Measurements from ENCODE around the gene DMXL1.

The DMXL1 gene

DNA sequence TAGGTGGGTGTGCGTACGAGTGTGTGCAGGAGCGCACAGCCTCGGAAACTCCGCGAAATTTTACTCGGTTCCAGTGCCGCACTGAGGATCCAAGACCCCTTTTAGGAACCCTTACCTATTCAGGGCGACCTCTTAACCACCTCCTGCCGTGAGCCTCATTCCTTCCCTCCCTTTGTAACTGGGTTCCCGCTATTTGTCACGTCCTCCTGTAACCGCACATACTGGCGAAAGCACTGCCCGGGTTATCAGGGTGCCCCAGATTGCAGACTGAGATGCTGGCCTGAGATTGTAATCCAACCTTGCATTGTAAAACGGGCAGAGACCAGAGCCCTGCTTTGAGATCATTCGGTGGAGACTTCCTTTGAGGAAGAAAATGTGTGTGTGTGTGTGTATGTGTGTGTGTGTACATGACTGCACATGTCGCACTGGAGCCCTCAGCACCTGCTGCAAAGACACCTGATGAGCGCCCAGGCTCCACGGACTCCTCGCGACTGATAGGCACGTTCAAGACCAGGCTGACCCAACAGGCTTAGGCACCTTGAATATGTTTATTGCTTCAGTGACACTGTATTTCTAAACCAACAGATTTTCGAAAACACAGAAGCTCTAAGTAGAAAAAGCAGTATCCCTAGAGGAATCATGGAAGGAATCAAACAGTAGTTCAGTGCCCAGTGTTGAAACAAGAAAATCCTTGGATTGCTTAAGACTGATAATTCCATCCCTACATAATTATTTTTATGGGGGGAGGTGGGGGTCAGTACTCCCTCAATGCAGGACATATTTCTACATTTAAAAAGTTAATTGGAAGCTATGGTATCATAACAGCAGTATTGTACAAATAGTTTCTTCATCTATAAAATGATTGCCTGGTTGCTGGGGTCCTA is 198.4 kb downstream of the DMXL1 start:
- DNase-seq (ENCODE audit: low read depth): no peak

DNA sequence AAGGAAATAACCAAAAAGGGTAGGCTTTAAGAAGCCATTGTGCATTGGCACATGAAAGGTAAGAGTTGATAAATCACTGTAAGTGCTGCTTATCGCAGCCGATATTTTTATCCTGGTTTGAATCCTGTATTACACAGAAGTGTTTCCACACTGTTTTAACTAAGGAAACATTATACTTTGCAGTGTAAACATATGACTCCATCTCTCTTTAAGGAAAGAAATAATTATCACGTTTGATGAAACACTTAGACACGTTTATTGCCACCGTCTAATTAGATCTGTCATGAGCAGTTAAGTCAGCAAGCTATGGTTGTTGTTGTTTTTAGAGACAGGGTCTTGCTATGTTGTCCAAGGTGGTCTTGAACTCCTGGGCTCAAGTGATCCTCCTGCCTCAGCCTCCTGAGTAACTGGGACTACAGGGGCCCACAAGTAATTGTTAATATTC is 199.3 kb downstream of the DMXL1 start:
- DNase-seq (ENCODE audit: low read depth): no peak

DNA sequence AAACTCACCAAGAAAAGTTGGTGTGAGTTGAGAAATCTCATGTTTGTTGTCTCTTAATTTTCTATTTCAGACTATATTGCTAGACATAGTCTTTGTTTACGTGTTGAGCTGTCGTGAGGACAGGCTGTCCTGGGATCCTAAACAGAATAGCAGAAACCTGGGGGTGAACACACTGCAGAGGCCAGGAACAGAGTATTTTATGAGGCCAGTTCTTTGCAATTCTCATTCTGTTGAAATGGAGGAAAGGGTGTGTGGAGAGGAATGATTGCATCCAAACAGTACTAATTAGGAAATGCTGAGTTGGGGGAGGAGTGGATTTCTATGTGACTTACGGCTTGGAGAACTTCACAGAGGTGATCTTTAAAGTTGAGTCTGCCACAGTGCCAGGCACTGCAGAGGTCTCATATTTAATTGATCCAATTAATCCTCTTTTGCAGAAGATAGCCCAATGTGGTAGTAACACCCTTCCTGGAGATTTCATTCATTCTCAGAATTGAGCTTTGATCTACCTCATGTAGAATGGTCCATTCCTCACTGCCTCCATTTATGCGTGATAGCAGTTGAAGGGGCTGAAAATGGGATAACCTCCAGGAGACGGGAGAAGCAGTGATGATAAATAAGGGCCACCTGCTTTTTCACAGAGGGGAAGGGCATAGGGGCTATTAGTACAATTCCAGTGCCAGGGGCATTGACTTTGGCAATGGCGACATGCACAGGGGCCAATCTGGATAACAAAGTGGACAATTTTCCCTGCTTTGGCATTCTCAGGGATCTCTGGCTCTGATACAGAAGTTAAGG is 200.3 kb downstream of the DMXL1 start:
- no peak for DNase-seq (ENCODE audit: low read depth)

DNA sequence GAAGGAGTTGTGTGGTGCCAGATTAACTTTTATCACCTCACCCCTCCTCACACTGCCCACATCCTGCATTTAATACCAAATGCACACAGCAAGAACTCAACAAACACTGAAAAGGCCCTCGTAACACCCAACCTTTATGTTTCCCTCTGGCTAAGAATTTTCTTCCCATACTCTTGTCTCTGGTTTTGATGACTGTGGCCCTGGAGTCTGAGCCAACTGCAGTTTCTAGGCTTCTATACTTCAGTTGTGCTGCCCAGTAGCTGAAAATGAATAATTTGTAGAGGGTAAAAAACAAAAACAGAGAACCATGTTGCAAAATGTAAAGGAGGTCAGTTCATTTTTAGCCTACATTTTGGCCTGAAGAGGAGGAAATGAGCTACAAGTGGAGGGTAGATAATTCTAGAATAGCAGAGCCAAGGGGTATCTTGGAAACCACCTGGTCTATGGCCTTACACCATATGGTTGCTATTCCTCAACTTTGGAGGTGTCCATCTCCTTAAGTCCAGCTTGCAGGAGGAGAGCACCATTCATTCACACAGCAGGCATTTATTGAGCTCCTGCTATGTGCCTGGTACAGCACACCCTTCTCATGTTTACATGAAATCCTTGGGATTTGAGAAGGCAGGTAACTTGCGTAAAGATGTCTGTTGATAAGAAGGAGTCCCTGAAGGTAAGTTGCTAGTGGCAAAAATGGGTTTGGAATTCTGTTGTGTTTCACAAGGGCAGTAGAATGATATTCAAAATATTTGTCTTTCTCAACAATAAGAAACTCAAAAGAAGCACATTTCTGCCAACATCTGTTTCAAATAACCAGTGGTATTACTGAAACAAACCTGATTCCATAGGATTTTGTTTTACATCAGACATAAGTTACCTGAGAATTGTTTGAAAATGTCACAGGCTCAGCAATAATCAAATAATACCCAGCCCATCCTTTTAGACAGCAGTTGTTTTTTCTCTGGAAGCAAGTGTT is 201.2 kb downstream of the DMXL1 start:
- no peak for DNase-seq (ENCODE audit: low read depth)

DNA sequence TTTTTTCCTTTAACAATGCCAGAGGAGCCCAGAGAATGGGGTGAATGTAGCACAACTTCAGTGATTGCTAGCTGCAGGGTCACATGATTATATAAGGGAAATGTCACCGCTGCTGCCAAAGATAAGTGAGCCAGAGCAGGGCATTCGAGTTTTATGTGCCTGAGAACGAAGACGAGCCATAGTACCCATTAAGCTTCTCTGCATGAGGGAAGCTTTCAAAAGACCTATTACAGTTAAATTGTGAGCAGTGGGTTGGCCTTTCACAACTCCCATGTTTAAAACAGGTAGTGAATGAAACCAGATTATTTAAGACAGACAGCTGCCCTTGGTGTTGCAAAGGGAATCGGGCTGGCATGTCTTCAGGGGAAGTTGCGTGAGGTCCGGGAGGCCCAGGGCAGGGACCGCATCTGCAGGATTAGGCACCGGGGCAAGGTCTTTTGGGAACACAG is 202.5 kb downstream of the DMXL1 start:
- DNase-seq (ENCODE audit: low read depth): no peak

DNA sequence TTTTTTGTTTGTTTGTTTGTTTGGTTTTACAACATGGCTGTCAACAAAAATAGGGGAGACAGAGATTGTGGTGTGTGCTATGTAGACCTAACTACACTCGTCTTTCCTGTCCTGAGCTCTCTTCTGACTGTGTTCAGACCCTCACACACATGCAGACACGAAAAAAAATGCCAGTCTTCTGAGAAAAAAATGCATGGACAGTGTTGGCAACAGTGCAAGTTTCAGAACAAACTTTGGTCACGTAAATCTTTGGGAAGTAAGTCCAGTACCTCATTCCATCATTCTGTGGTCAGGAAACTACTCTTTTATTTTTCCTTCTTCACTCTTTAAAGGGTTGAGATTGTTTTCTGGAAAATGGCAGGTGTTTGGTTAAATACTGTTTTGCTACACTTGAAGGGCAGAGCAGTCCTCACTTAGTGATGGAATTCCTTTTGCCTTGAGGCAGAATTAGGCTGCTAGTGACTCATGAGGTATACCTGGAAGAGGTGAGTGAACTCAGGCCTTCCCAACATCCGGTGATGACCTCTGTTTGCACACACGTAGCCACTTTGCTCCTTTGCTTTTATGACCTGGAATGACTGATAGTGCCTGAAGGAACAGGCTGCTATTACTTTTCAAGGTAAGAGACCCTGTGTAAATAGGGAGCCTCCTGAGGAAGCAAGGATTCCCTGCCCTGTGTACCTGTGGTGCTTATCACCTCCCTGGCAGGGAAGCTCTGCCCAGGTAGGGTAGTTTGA is 203.3 kb downstream of the DMXL1 start:
- no peak for DNase-seq (ENCODE audit: low read depth)

DNA sequence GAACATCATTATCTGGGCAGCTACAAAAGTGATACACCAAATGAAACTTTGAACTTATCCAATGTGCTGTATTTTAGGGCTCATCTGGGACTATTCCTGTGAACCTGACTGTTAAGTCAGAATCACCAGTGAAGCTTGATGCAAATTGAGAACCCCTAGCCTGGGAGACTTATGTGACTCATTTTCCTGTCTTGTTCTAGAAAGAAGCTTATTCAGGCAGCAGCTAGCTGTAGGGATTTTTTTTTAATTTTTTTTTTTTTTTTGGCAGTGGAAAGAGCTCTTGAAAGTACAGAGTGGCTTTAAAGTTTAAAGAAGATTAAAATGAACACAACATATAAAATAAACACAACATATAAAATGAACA is 203.9 kb downstream of the DMXL1 start:
- no peak for DNase-seq (ENCODE audit: low read depth)

DNA sequence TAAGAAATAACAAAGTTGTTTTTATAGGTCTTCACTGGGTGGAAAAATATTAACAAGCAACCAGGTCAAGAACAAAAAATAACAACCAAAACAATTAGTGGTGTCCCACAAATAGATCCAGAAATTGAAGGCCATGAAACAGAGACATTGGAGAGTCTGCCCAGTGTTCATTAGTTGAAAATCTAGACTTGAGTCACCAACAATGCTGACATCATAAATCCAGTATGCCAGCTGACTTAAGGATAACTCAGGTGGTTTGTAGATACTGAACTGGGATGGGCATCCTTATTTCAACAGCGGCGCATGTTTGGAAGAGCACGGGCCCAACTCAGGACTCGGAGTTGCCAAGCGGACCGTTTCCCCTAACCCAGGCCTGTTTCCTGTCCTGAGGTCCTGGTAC is 204.3 kb downstream of the DMXL1 start:
- no peak for DNase-seq (ENCODE audit: low read depth)

DNA sequence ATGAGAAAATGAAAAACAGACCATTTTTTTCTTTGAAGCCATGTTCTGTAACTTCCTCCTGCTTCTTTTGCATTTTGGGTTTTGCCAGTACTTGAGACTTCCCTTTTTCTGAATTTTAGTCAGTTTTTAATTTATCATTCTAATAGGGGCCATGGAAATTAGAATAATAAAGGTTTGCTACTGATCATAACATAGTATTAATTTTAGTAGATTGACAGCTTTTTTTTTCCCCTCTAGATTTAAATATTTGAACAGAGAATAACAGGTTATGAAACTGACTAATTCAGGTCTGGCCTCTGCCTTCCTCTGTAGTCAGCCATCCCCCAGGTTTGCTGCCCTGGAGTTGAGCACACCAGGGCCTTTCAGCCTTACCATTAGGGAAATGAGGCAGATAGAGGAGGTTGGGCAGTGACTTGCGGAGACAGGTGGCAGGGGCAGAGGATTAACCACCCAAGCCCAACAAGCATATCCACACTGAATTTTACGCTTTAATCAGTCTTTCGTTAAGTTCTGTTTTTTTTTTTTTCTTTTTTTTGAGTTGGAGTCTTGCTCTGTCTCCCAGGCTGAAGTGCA is 204.8 kb downstream of the DMXL1 start:
- DNase-seq (ENCODE audit: low read depth): no peak

DNA sequence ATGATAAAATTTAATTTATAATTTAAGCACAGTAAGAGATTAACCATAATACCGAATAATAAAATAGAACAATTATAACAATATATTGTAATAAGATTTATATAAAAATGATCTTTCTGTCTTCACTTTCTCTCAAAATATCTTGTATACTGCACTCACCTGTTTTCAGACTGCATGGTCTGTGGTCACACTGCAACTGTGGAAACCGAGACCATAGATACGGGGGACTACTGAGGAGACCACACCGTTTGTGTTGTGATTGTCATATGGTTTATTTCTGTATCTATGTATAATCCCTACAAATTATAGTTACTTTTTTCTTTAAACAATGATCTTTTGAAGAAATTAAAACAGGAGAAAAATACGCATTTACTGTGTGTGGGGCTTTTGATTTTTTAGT is 206.1 kb downstream of the DMXL1 start:
- no peak for DNase-seq (ENCODE audit: low read depth)

DNA sequence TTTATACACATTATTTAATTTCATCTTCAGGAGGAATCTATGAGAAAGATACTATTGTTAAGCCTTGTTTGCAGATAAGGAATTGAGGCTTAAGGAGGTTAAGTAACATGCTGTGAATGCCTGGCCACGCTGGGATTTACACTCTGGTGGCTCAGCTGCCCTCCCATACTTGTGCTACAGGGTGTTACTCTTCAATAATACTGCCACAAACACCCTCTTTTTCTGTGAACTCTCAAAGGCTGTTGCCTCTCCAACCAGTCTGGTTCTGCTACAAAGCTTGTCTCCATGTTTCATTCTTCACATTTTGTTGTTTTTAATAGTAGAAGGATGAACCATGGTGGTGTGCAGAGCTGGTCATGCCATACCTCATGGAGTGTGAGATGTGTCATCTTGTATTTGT is 208.2 kb downstream of the DMXL1 start:
- DNase-seq (ENCODE audit: low read depth): no peak

DNA sequence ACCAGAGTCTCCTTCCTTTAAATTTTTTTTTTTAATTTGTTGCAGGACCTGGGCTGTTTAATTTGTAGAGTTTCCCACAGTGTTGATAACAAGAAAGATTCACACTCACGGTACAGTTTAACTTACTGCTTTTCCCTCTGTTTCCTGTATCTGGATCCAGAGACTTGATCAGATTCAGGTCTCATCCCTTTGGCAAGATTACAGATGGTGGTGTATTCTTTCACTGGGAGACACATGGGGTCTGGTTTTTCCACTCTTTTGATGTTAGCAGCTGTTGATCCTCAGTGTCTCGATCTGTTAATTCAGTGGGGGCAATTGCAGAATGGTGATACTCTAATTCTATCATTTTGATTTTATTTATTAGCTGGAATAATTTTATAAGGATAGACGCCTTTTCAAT is 209.5 kb downstream of the DMXL1 start:
- no peak for DNase-seq (ENCODE audit: low read depth)

DNA sequence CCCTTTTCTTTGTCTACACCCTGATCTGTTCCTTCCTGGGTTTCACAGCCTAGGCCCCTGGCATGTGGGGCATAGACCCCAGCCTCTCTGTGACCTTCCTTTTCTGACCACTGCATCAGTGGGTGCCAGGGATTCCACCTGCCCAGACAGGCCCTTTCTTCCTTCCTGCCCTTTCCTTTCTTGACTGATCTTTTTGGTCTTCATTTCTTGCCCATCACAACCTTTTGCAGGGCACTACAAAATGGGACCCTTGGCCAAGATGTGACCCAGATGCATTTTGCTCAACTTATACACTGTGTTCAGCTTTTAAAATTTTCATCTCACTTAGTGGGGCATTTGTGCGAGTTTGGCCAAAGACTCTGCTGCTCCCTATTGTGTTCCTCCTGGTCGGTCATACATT is 211.7 kb downstream of the DMXL1 start:
- no peak for DNase-seq (ENCODE audit: low read depth)

DNA sequence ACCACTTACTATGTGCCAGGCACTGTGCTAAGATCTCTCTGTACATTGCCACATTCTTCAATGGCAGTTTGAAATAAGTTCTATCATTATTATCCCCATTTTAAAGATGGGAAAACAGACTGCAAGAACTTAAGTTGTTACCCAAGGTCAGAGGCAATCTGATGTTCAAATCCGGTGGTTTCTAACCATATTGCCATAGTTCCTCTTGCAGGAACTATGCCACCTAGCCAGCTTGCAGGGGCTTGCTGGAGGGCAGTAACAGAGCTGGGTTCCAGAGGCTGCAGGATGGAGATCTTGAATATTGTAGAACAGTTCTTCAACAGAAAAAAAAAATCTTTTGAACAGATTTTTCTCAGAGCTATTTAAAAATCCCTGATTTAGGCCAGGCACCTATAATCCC is 213.1 kb downstream of the DMXL1 start:
- DNase-seq (ENCODE audit: low read depth): no peak

DNA sequence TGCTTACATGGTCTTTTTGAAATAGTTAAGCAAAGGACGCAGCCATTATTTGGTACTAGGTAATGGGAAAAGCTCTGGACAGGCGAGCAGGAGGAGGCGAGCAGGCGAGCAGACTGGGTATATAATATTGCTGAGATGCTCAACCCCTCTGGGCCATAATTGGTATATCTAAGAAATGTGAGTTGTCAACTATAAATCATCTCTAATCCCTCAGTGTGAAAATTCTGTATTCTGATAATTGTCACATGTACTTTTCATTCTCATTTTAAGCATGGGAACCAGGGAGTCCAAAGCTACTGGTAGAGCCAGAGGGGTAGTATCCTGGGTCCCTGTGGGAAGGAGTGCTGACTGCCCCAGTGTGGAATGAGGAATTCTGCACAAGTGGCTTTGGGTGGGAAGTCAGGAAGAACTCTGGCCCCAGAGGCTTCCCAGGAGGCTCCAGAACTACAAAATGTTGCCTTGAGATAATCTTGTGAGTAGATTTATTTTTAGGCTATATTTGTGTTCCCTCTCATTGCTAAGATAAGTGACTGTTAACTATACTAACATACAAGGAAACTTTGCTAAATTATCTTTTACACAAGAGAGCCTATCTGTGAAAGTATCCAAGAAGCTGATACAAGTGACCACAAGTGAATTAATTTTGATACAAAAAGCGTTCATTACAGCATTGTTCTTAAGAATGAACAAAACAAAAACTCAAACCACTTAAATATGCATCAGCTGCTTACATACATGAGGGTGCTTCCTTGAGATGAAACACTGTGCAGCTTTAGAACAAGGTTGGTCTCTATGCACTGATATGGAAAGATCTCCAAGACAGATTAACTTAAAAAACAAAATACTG is 214.4 kb downstream of the DMXL1 start:
- no peak for DNase-seq (ENCODE audit: low read depth)

DNA sequence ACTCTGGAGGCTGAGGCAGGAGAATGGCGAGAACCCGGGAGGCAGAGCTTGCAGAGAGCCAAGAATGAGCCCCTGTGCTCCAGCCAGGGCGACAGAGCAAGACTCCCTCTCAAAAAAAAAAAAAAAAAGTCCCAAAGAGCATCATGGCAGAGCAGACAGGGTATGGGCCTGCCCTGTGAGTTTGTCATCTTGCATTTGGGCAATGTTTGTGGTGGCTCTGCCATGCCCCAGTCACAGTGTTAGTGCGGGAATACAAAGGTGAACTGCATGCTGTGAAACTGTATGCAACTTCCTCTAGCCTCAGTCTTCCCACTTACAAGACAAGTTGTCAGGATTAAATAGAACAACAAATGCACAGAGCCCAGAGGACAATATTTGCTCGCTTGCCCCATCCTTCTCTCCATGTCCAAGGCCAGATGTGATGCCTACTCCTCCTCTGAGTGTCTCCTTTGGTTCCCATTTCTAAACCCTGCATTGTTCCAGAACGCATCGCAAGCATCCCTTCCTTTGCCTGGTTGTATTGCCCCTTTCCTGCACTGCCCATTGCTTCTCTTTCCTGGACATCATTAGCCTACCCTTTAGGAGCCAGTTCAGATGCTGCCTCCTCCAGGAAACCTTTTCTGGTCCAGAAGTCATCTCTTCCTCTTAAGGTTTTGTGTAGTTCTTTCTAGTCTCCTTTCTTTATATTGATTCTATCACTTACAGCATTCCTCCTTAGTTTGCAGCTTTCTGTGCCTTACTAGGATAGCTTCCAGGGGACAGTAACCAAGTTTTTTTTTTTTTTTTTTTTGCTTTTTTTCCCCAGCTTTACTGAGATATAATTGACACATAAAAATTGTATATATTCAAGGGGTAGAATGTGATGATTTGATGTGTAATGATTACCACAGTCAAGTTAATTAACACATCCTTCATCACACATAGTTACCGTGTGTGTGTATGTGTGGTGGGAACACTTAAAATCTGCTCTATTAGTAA is 215.9 kb downstream of the DMXL1 start:
- DNase-seq (ENCODE audit: low read depth): no peak

DNA sequence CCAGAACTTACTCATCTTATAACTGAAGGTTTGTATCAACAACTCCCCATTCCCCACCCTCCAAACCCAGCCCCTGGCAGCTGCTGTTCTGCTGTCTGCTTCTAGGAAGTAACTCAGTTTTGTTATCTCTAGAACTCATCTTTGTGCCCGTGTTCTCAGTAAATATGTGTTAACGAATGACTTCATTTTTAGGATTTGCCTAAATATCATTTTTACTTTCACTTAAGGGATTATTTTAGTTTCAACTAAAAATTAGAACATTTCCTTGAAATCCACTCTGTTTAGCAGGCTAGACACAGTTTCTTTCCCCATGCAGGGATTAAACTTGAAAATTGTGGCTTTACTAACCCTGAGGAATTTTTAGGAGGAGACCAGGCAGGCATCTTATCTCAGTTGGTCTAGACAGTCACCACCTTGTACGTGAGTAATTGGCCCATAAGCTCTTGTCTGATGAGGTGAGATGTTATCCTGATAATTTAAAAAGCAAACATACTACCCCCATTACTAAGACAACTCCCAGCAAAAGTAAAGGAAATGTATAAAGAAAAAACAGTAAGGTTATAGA is 216.7 kb downstream of the DMXL1 start:
- no peak for DNase-seq (ENCODE audit: low read depth)

DNA sequence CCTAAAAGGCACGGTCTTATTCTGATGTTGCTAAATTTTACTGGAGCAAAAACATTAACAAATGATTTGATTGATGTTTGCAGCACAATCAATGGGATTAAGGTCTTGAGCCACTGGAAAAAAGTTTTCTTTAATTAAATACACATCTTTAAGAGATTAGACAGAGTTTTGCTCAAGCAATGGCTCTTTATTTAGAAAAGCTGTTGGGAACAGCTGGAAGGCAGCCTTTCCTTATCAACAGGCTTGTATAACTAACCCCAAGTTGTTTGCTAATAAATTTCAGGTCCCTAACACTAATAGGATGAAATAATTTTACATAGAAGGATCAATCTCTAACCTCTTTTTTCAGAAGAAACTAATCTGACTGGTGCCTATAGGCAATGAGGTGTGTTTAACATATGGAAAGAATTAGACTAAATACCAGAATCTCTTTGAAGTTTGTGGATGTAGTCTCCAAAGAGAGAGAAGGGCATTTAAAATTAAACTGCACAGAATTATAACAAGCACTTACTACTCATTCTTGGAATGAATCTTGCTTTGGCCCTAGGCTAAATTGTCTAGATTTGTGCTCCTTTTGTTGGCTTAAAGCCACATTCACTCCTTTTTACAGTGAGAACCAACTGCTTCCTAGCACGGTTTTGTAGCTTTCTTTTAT is 217.6 kb downstream of the DMXL1 start:
- no peak for DNase-seq (ENCODE audit: low read depth)
